KOPT-K1 (cell line): ENCODE data around the gene ZDHHC14.

Source experiments
- H3K27ac ChIP-seq: fragments of 200-600 bp; sonication (generic); 2 replicates; pipeline ENCODE4 v1.5.1; 2016; ENCODE audit warnings: antibody characterized with exemption, mild to moderate bottlenecking, low read depth, low read length; ENCODE audit not compliant: poor library complexity, severe bottlenecking
- H3K36me3 ChIP-seq: fragments of 200-600 bp; sonication (generic); 2 replicates; pipeline ENCODE4 v1.5.1; 2017; ENCODE audit warnings: antibody characterized with exemption, mild to moderate bottlenecking, low read length, moderate library complexity; ENCODE audit not compliant: insufficient read depth
- H3K9me3 ChIP-seq: fragments of 200-600 bp; sonication (generic); 2 replicates; pipeline ENCODE4 v1.5.1; 2017; ENCODE audit warnings: antibody characterized with exemption, low read length, mild to moderate bottlenecking; ENCODE audit not compliant: insufficient read depth, poor library complexity, severe bottlenecking

ZDHHC14 gene

DNA sequence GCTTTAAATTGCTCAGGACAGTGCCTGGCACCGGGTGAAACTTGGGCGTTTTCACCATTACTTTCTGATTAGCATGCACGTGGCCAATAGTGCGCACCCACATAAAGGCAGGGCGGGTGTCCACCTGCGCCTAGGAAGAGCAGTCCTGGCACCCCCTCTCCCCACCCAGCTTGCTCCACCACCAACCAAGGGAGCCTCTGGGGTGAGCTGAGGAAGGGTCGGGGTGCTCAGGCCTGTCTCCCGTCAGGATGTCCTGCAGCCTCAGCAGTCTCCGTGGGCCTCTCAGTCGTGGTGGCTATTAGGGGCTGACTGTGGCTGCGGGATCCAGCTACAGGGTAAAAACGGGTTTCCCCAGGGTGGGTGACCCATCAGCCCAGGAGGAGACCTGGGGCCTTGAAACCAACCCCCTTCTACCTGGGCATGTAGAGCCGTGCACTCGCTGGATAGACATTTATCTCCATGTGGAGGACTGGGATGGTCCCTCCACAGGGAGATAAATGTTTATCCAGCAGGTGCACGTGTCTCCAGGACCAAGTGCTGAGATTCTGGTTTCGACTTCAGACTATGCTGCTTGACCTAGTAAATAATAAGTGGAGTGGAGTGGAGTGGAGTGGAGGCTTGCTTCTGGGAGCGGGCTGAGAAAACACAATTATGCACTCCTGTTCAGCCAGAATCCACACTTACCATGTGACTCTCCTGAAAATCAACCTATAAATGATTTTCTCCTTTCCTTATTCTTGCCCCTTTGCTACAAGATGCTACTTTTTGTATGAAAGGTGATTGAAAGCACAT lies 91.1 kb downstream of the ZDHHC14 start:
- no peaks in the 10 kb centered on the region for H3K36me3 ChIP-seq
- H3K27ac ChIP-seq, result no peak overlapping the region
- H3K9me3 ChIP-seq, result no peaks in the 10 kb centered on the region

DNA sequence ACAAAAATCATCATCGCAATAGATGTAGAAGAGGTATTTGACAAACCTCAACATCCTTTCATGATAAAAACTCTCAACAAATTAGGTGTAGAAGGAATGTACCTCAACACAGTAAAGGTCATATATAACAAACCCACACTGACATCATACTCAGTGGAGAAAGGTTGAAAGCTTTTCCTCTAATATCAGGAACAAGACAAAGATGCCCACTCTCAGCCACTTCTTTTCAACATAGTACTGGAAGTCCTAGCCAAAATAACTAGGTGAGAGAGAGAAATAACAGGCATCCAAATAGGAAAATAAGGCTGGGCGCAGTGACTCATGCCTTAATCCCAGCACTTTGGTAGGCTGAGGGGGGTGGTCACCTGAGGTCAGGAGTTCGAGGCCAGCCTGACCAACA lies 95.8 kb downstream of the ZDHHC14 start:
- no peak overlapping the region for H3K27ac ChIP-seq
- H3K36me3 ChIP-seq, result no peaks in the 10 kb centered on the region
- H3K9me3 ChIP-seq, result no peaks in the 10 kb centered on the region

- H3K9me3 ChIP-seq, result no peaks in the 10 kb centered on the region
- H3K36me3 ChIP-seq, result no peaks in the 10 kb centered on the region
- no peak overlapping the region for H3K27ac ChIP-seq
Observed at GRCh38 chr6:157478926-157479325, 97.9 kb downstream of the ZDHHC14 start.

GRCh38 chr6:157479464-157480303 lies 98.7 kb downstream of the ZDHHC14 start:
- no peaks in the 10 kb centered on the region for H3K9me3 ChIP-seq
- no peaks in the 10 kb centered on the region for H3K36me3 ChIP-seq
- no peak overlapping the region for H3K27ac ChIP-seq

GRCh38 chr6:157481189-157481864 lies 100.3 kb downstream of the ZDHHC14 start:
- H3K36me3 ChIP-seq, result no peaks in the 10 kb centered on the region
- no peak overlapping the region for H3K27ac ChIP-seq
- no peaks in the 10 kb centered on the region for H3K9me3 ChIP-seq

DNA sequence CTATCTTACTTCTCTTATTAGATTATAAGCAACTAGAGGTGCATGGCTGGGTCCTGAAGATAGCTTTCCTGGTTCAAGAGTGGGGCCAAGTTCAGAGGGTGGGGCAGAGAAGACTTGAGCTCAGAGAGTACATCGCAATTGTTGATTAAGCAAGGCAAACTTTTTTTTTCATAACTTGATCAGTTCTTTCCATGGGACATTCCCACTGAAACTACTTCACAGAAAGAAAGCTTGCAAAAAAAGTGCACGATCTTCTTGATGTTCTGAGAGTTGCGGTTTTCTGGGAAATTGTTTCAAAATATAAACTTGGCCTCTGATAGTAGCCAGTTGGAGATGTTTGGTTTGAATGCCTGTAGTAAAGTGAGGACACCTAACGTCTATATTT lies 100.9 kb downstream of the ZDHHC14 start:
- H3K9me3 ChIP-seq, result no peaks in the 10 kb centered on the region
- no peak overlapping the region for H3K27ac ChIP-seq
- H3K36me3 ChIP-seq, result no peaks in the 10 kb centered on the region

- H3K36me3 ChIP-seq, result no peaks in the 10 kb centered on the region
- no peaks in the 10 kb centered on the region for H3K9me3 ChIP-seq
- H3K27ac ChIP-seq, result no peak overlapping the region
Observed at GRCh38 chr6:157483770-157484169, 102.8 kb downstream of the ZDHHC14 start.

DNA sequence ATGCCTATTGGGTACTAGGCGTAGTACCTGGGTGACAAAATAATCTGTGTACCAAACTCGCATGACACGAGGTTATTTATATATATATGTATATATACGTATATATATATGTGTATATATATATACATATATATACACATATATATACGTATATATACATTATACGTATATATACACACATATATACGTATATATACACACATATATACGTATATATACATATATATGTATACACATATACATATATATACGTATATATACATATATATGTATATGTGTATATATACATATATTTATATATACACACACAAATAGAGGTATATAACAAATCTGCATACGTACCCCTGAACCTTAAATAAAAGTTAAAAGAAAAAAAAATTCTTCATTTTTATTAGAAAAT lies 103.2 kb downstream of the ZDHHC14 start:
- Histone ChIP-seq H3K36me3 (no peaks in the 10 kb centered on the region), H3K27ac (no peak overlapping the region), H3K9me3 (no peaks in the 10 kb centered on the region)

GRCh38 chr6:157486572-157486971 lies 105.6 kb downstream of the ZDHHC14 start:
- no peaks in the 10 kb centered on the region for H3K9me3 ChIP-seq
- H3K27ac ChIP-seq, result no peak overlapping the region
- H3K36me3 ChIP-seq, result no peaks in the 10 kb centered on the region

DNA sequence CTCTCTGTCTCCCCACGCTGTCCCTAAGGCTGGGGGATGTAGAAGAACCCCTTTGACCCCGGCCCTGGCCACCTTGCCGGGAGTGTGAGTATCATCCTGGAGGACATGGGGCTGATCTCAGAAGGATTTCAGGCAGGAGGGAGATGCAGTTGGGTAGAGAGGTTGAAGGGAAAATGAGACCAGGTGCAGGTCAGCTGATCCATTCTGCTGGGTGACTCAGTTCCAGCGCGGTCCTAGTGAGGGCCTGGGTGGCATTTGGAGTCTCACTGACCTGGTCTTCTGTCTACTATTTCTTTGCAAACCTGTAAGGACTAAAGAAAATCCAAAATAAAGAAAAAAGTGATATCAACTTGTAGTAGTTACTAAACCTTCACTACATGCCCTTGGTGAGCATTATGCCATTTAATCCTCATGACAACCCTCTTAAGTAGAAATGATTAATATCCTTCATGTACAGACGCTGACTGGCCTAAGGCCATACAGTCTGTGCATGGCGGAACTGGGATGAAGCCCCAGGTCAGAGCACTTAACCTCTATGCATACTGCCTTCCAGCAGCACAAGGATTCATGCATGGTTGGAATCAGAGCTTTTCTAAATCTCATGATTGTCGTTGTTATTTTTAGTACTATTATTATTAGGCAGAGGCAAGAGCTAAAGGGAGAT lies 106.3 kb downstream of the ZDHHC14 start:
- Histone ChIP-seq H3K9me3 (no peaks in the 10 kb centered on the region), H3K27ac (no peak overlapping the region), H3K36me3 (no peaks in the 10 kb centered on the region)

GRCh38 chr6:157488058-157488457 lies 107.1 kb downstream of the ZDHHC14 start:
- Histone ChIP-seq H3K36me3 (no peaks in the 10 kb centered on the region), H3K9me3 (no peaks in the 10 kb centered on the region), H3K27ac (no peak overlapping the region)

DNA sequence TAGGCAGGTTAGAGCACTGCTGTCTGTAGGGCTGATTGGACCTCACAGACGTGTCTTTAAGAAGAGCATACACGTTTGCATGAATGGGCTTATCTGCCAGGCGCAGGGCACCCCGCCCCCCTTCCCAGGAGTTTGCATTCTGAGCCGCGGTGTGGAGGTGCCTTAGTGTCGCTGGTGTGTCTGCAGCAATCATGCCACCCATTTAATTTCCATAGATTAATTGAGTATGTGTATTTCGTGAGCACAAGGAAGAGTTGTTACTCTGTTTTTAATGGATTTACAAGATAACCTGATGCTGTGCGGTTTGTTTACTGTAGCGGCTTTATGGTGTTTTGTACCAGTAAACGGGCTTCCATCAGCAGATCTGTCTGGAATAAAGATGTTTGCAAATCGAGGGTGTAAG lies 107.7 kb downstream of the ZDHHC14 start:
- Histone ChIP-seq H3K36me3 (no peaks in the 10 kb centered on the region), H3K9me3 (no peaks in the 10 kb centered on the region), H3K27ac (no peak overlapping the region)

GRCh38 chr6:157490611-157491269 lies 109.8 kb downstream of the ZDHHC14 start:
- H3K27ac ChIP-seq, result no peak overlapping the region
- no peaks in the 10 kb centered on the region for H3K9me3 ChIP-seq
- no peaks in the 10 kb centered on the region for H3K36me3 ChIP-seq

DNA sequence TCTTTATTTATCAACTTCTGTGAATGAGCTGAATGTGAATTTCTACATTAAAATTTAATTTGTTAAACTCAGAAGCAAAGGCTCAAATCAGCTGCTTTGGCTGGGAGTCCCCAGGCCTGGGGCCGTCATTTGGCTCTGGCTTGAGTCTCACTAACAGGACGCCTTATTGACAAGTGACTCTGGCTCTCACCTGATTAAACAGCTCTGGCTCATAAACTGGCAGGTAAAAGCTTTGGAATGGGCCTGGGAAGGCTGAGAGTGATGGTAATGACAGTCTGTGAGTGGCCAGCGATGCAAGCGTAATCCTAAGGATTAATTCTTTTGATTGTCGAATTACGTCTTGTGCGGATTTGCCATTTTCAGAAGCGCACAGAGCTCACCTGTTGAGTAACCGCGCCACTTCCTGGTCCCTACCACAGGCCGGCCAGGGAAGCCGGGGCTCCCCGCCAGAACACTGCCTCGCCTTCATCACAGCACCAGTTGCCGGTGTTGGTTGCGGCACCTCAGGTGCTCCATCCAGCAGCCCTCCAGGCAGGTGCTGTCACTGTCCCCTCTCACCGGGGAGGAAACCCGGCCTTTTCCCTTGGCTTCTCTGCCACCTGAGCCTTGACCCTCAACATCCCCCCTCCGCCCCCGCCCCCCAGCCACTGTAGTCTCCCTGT lies 110.7 kb downstream of the ZDHHC14 start:
- Histone ChIP-seq H3K9me3 (no peaks in the 10 kb centered on the region), H3K27ac (no peak overlapping the region), H3K36me3 (no peaks in the 10 kb centered on the region)
